SK-N-SH treated with all-trans-retinoic acid at 6 μM for 48 hours (cell line): Measurements from ENCODE around the gene ECHS1.

Source experiments
- ATAC-seq: fragments of 200-7000 bp; cut with Tn5 transposase; 3 replicates; pipeline ENCODE4 v1.9.1; 2020; ENCODE audit warnings: mild to moderate bottlenecking, moderate library complexity
- ARNTL ChIP-seq: fragments of 450-650 bp; formaldehyde crosslinking; IDR thresholded peaks from 2 replicates; pipeline ENCODE4 v1.5.0; 2020; ENCODE audit warnings: low read depth, mild to moderate bottlenecking, moderate library complexity, borderline replicate concordance
- BACH2 ChIP-seq: fragments of 250-450 bp; sonication (Bioruptor Pico); IDR thresholded peaks from 2 replicates; pipeline ENCODE4 v1.9.0; 2021; ENCODE audit warnings: mild to moderate bottlenecking, borderline replicate concordance
- CREB5 ChIP-seq: fragments of 250-450 bp; sonication (Bioruptor Pico); IDR thresholded peaks from 2 replicates; pipeline ENCODE4 v1.5.1; 2020; ENCODE audit warnings: low read depth, mild to moderate bottlenecking, moderate library complexity
- CSDC2 ChIP-seq: fragments of 250-450 bp; sonication (Bioruptor Pico); IDR thresholded peaks from 2 replicates; pipeline ENCODE4 v1.5.0; 2020; ENCODE audit warnings: mild to moderate bottlenecking, moderate library complexity
- CSRNP3 ChIP-seq: fragments of 250-450 bp; sonication (Bioruptor Pico); IDR thresholded peaks from 2 replicates; pipeline ENCODE4 v1.5.1; 2021; ENCODE audit warnings: mild to moderate bottlenecking, moderate library complexity
- GLIS3 ChIP-seq: fragments of 250-450 bp; sonication (Bioruptor Pico); IDR thresholded peaks from 2 replicates; pipeline ENCODE4 v1.5.0; 2020; ENCODE audit warnings: mild to moderate bottlenecking, moderate library complexity
- OSR1 ChIP-seq: fragments of 250-450 bp; sonication (Bioruptor Pico); IDR thresholded peaks from 2 replicates; pipeline ENCODE4 v1.8.0; 2022; ENCODE audit warnings: moderate library complexity, mild to moderate bottlenecking, inconsistent platforms
- PPARA ChIP-seq: fragments of 250-450 bp; sonication (Bioruptor Pico); IDR thresholded peaks from 2 replicates; pipeline ENCODE4 v1.5.0; 2020; ENCODE audit warnings: mild to moderate bottlenecking, borderline replicate concordance
- RARB ChIP-seq: fragments of 250-450 bp; sonication (Bioruptor Pico); IDR thresholded peaks from 2 replicates; pipeline ENCODE4 v1.8.0; 2021; ENCODE audit warnings: mild to moderate bottlenecking, moderate library complexity
- SNAI2 ChIP-seq: fragments of 250-450 bp; sonication (Bioruptor Pico); IDR thresholded peaks from 2 replicates; pipeline ENCODE4 v1.5.0; 2020; ENCODE audit warnings: mild to moderate bottlenecking, moderate library complexity
- TCF4 ChIP-seq: fragments of 250-450 bp; sonication (Bioruptor Pico); IDR thresholded peaks from 2 replicates; pipeline ENCODE4 v1.8.0; 2021; ENCODE audit warnings: mild to moderate bottlenecking, moderate library complexity, borderline replicate concordance
- TOX ChIP-seq: fragments of 250-450 bp; sonication (Bioruptor Pico); IDR thresholded peaks from 2 replicates; pipeline ENCODE4 v1.8.0; 2021; ENCODE audit warnings: mild to moderate bottlenecking, moderate library complexity, borderline replicate concordance
- TSHZ2 ChIP-seq: fragments of 250-450 bp; sonication (Bioruptor Pico); IDR thresholded peaks from 2 replicates; pipeline ENCODE4 v1.5.0; 2020; ENCODE audit warnings: mild to moderate bottlenecking, moderate library complexity
- ZC3H10 ChIP-seq: fragments of 250-450 bp; sonication (Bioruptor Pico); IDR thresholded peaks from 2 replicates; pipeline ENCODE4 v1.5.1; 2021; ENCODE audit warnings: mild to moderate bottlenecking, moderate library complexity
- ZFP3 ChIP-seq: fragments of 250-450 bp; sonication (Bioruptor Pico); IDR thresholded peaks from 2 replicates; pipeline ENCODE4 v1.5.0; 2020; ENCODE audit warnings: mild to moderate bottlenecking, moderate library complexity
- ZFP30 ChIP-seq: fragments of 450-650 bp; formaldehyde crosslinking; IDR thresholded peaks from 2 replicates; pipeline ENCODE4 v1.5.0; 2022; ENCODE audit warnings: mild to moderate bottlenecking, moderate library complexity
- ZNF565 ChIP-seq: fragments of 450-650 bp; formaldehyde crosslinking; conservative IDR thresholded peaks from 2 replicates; pipeline ENCODE4 v1.5.0; 2020; ENCODE audit warnings: low read depth, mild to moderate bottlenecking, moderate library complexity
- ZNF70 ChIP-seq: fragments of 450-650 bp; formaldehyde crosslinking; IDR thresholded peaks from 2 replicates; pipeline ENCODE4 v1.5.0; 2020; ENCODE audit warnings: mild to moderate bottlenecking, moderate library complexity
- ZNF8 ChIP-seq: fragments of 450-650 bp; formaldehyde crosslinking; IDR thresholded peaks from 2 replicates; pipeline ENCODE4 v1.5.0; 2020; ENCODE audit warnings: mild to moderate bottlenecking, moderate library complexity

ECHS1 gene

GRCh38 chr10:133393401-133394063, 20.4 kb upstream of the ECHS1 start:
- no peak for ATAC-seq
- TF ChIP-seq ZFP3 (CRISPR knock-in tag) (no peak), TCF4 (CRISPR knock-in tag) (no peak), TOX (no peak), GLIS3 (no peak), PPARA (CRISPR knock-in tag) (no peak), CSRNP3 (no peak), ZC3H10 (CRISPR knock-in tag) (no peak), SNAI2 (CRISPR knock-in tag) (no peak), TSHZ2 (CRISPR knock-in tag) (no peak), ZNF8 (CRISPR knock-in tag) (no peak), CREB5 (no peak), RARB (CRISPR knock-in tag) (no peak), ZFP30 (CRISPR knock-in tag) (no peak), OSR1 (CRISPR knock-in tag) (no peak), CSDC2 (CRISPR knock-in tag) (no peak), ARNTL (CRISPR knock-in tag) (no peak), ZNF565 (CRISPR knock-in tag) (no peak)

GRCh38 chr10:133391761-133392518, 18.8 kb upstream of the ECHS1 start:
- ATAC-seq, result no peak

GRCh38 chr10:133391249-133391635, 18.1 kb upstream of the ECHS1 start:
- ATAC-seq, result no peak
- TF ChIP-seq ZNF565 (CRISPR knock-in tag) (no peak), SNAI2 (CRISPR knock-in tag) (no peak), TSHZ2 (CRISPR knock-in tag) (no peak), ZNF70 (no peak), CSRNP3 (no peak), ZFP30 (CRISPR knock-in tag) (no peak), PPARA (CRISPR knock-in tag) (no peak), TCF4 (CRISPR knock-in tag) (no peak)

More at GRCh38 chr10:133391761-133392518, 18.8 kb upstream of the ECHS1 start:
- no peak for TF ChIP-seq BACH2
- TF ChIP-seq TSHZ2 (CRISPR knock-in tag), result no peak
